K562 (cell line): ENCODE data around the gene ABHD16B. TPM values are rescaled to one million over a fixed set of nuclear protein-coding genes. Genes with fewer than 3 reads are reported as not detected.

Experiments
- BCOR ChIP-seq: fragments of 450-650 bp; IDR thresholded peaks from 2 replicates; pipeline ENCODE4 v1.6.1; 2016
- CHD1 ChIP-seq: fragments of 200-600 bp; sonication (generic); IDR thresholded peaks from one replicate; pipeline ENCODE4 v1.6.1; 2012; ENCODE audit warnings: mild to moderate bottlenecking, moderate library complexity, low read length, inconsistent platforms
- DNMT1 ChIP-seq: fragments of 450-650 bp; IDR thresholded peaks from 2 replicates; pipeline ENCODE4 v1.6.1; 2016; ENCODE audit warnings: antibody characterized with exemption, mild to moderate bottlenecking
- HLTF ChIP-seq: fragments of 450-650 bp; IDR thresholded peaks from 2 replicates; pipeline ENCODE4 v1.6.1; 2016
- NKRF ChIP-seq: fragments of 450-650 bp; IDR thresholded peaks from 2 replicates; pipeline ENCODE4 v1.6.1; 2016; ENCODE audit warnings: borderline replicate concordance
- PHF8 ChIP-seq: fragments of 200-600 bp; sonication (generic); IDR thresholded peaks from 2 replicates; pipeline ENCODE4 v1.6.1; 2012; ENCODE audit warnings: mixed run types, mild to moderate bottlenecking, inconsistent platforms, low read length, moderate library complexity, borderline replicate concordance
- RBFOX2 ChIP-seq: fragments of 200-400 bp; formaldehyde crosslinking; IDR thresholded peaks from 2 replicates; pipeline ENCODE4 v1.6.1; 2017; ENCODE audit warnings: low read depth, mild to moderate bottlenecking, low read length, moderate library complexity
- ZBTB43 ChIP-seq: sonication (generic); formaldehyde crosslinking; IDR thresholded peaks from 2 replicates; pipeline ENCODE4 v1.8.0; 2023; ENCODE audit warnings: mild to moderate bottlenecking, missing genetic modification reagents
- polyA plus RNA-seq, 8 experiments: library from polyadenylated mRNA; depleted of rRNA in 4 of 8; stranded (reverse) in 5 of 8; unstranded in 3 of 8; fragments of >200 nt; fragmentation: Nextera tagmentation in 2 of 8; fragmentation: Illumina TruSeq in 1 of 8; extraction: Ambion mirVana in 2 of 8; extraction: Trizol in 1 of 8; gene quantifications; 2 replicates each; pipeline versions ENCODE4 v1.2.1 to v1.2.3, GENCODE V29; 2011 to 2014; ENCODE audit warnings: inconsistent platforms in 1 of 8, missing spikeins in 1 of 8
- total RNA-seq, 7 experiments: library from RNA; depleted of rRNA in 6 of 7; stranded (reverse); fragments of >200 nt in 6 of 7; fragmentation: Illumina TruSeq in 2 of 7; extraction: Trizol in 2 of 7; gene quantifications; 2 replicates each; pipeline versions ENCODE4 v1.2.1 to v1.2.3, GENCODE V29; 2011 to 2021; ENCODE audit warnings: low replicate concordance in 1 of 7
- TF ChIP-seq, protein P1 (sequence below): fragments of 250-450 bp; sonication (Bioruptor Pico); IDR thresholded peaks from 2 replicates; pipeline ENCODE4 v1.4.0; 2020
- TF ChIP-seq, protein P2 (sequence below): fragments of 450-650 bp; formaldehyde crosslinking; IDR thresholded peaks from 2 replicates; pipeline ENCODE4 v1.4.0; 2020; ENCODE audit warnings: mild to moderate bottlenecking, moderate library complexity

ABHD16B gene
- total and polyA plus RNA-seq, 9 of the 15 experiments (the other 6 are each of a cell fraction or from before 2014, with no cell fraction given) = not detected

GRCh38 chr20:63864545-63864977, 3.3 kb downstream of the ABHD16B start (continued):
- TF ChIP-seq NKRF = peak; percentile 77
- TF ChIP-seq PHF8 = peak; percentile 59; the same call in 1 of the 2 replicates
- peak; percentile 76; the same call in 1 of the 2 replicates for TF ChIP-seq BCOR
- TF ChIP-seq, protein P1, sequence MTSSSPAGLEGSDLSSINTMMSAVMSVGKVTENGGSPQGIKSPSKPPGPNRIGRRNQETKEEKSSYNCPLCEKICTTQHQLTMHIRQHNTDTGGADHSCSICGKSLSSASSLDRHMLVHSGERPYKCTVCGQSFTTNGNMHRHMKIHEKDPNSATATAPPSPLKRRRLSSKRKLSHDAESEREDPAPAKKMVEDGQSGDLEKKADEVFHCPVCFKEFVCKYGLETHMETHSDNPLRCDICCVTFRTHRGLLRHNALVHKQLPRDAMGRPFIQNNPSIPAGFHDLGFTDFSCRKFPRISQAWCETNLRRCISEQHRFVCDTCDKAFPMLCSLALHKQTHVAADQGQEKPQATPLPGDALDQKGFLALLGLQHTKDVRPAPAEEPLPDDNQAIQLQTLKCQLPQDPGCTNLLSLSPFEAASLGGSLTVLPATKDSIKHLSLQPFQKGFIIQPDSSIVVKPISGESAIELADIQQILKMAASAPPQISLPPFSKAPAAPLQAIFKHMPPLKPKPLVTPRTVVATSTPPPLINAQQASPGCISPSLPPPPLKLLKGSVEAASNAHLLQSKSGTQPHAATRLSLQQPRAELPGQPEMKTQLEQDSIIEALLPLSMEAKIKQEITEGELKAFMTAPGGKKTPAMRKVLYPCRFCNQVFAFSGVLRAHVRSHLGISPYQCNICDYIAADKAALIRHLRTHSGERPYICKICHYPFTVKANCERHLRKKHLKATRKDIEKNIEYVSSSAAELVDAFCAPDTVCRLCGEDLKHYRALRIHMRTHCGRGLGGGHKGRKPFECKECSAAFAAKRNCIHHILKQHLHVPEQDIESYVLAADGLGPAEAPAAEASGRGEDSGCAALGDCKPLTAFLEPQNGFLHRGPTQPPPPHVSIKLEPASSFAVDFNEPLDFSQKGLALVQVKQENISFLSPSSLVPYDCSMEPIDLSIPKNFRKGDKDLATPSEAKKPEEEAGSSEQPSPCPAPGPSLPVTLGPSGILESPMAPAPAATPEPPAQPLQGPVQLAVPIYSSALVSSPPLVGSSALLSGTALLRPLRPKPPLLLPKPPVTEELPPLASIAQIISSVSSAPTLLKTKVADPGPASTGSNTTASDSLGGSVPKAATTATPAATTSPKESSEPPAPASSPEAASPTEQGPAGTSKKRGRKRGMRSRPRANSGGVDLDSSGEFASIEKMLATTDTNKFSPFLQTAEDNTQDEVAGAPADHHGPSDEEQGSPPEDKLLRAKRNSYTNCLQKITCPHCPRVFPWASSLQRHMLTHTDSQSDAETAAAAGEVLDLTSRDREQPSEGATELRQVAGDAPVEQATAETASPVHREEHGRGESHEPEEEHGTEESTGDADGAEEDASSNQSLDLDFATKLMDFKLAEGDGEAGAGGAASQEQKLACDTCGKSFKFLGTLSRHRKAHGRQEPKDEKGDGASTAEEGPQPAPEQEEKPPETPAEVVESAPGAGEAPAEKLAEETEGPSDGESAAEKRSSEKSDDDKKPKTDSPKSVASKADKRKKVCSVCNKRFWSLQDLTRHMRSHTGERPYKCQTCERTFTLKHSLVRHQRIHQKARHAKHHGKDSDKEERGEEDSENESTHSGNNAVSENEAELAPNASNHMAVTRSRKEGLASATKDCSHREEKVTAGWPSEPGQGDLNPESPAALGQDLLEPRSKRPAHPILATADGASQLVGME = no peak
- 0 out of 2 replicates have a peak, but pooled peaks have one; percentile 85 for TF ChIP-seq DNMT1
- peak; percentile 84 for TF ChIP-seq CHD1
- TF ChIP-seq, protein P2, sequence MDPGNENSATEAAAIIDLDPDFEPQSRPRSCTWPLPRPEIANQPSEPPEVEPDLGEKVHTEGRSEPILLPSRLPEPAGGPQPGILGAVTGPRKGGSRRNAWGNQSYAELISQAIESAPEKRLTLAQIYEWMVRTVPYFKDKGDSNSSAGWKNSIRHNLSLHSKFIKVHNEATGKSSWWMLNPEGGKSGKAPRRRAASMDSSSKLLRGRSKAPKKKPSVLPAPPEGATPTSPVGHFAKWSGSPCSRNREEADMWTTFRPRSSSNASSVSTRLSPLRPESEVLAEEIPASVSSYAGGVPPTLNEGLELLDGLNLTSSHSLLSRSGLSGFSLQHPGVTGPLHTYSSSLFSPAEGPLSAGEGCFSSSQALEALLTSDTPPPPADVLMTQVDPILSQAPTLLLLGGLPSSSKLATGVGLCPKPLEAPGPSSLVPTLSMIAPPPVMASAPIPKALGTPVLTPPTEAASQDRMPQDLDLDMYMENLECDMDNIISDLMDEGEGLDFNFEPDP (CRISPR knock-in tag) = no peak
- TF ChIP-seq HLTF = 0 out of 2 replicates have a peak, but pooled peaks have one; percentile 36
- no peak for TF ChIP-seq RBFOX2
- 0 out of 2 replicates have a peak, but pooled peaks have one; percentile 32 for TF ChIP-seq ZBTB43 (CRISPR knock-in tag)
